ENCODE data around the gene TMC3. TPM values are rescaled to one million over a fixed set of nuclear protein-coding genes. Genes with fewer than 3 reads are reported as not detected.
A peak's percentile ranks its signal among the peaks of the same experiment; 100 is the strongest.

TMC3 gene
- total and polyA plus RNA-seq, 12 donors, result 0.03 to 0.08 (median 0.04) TPM; not detected in 9

DNA sequence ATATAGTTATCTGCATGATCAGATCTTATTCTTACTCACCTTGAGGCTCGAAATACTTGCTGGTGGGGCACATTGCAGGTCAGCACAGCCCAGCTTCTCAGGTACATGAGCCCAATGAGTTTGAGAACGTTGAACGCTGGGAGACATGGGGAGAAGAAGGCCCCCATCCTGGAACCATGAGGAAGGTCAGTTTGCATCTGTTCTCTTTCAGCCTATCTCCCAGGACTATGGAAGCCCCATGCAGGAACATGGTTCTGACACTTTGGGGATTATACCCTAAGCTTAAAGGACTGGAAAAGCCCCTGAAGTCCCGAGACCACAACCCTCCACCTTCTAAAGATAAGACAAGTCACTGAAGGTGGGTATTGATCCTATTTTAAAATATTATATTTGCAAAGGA, 32.7 kb downstream of the TMC3 start:
- no peak overlapping the region for H3K27ac ChIP-seq
- H3K4me1 ChIP-seq (replicated peaks in 1 of 2), result peaks cover 0 to 18% of the 10 kb centered on the region in 2 donors
- no peaks in the 10 kb centered on the region for H3K9me3 ChIP-seq (replicated peaks in 1 of 3)
- TF ChIP-seq POLR2A (IDR thresholded peaks at IDR 0.05) (no peak), CTCF (IDR thresholded peaks at IDR 0.05) (no peak)
- 85 to 89% (median 86%) methylated on average over 4 of the region's 4 CpGs for WGBS, 4 donors
- H3K4me3 ChIP-seq, result no peak overlapping the region
- DNase-seq, result no peak
- no peaks in the 10 kb centered on the region for H3K36me3 ChIP-seq (replicated peaks in 1 of 2)
- no peaks in the 10 kb centered on the region for H3K27me3 ChIP-seq
- intact Hi-C loops (cut with DNase I), result no loop called here

DNA sequence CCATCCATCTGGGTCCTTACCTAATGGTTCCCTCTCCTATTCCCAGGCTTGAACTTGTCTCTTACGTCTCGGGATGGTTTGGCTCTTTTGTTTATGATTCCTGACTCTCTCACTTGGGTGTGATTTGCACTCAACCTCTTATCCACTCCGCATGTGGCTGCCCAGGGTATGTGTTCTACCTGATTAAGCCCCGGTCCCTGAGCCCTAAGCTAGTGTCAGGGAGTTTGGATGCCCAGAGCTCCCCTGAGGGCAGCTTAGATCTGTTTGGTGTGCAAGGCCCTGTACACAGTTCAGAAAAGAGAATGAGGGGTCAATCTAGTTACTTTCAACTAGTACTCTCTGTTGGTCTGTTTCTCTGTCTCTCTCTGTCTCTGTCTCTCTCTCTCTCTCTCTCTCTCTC, 34.2 kb downstream of the TMC3 start:
- Histone ChIP-seq H3K36me3 (replicated peaks in 1 of 2) (no peaks in the 10 kb centered on the region), H3K4me3 (no peak overlapping the region), H3K9me3 (replicated peaks in 1 of 3) (no peaks in the 10 kb centered on the region), H3K27me3 (no peaks in the 10 kb centered on the region), H3K27ac (no peak overlapping the region), H3K4me1 (replicated peaks in 1 of 2) (peaks cover 0 to 18% of the 10 kb centered on the region in 2 donors)
- TF ChIP-seq CTCF (IDR thresholded peaks at IDR 0.05), result no peak
- TF ChIP-seq POLR2A (IDR thresholded peaks at IDR 0.05), result no peak
- no peak for DNase-seq
- intact Hi-C loops (cut with DNase I), result loop anchor here in 1 of 2 donors (10.0 kb wide), 1 partner anchor 235 kb away; no protein-coding TSS in a partner anchor
- 70 to 79% (median 73%) methylated on average over 4 of the region's 4 CpGs for WGBS, 4 donors

GRCh38 chr15:81339321-81339720, 34.7 kb downstream of the TMC3 start:
- H3K9me3 ChIP-seq (replicated peaks in 1 of 3), result no peaks in the 10 kb centered on the region
- intact Hi-C loops (cut with DNase I), result loop anchor here in 1 of 2 donors (10.0 kb wide), 1 partner anchor 235 kb away; no protein-coding TSS in a partner anchor
- H3K27ac ChIP-seq, result no peak overlapping the region
- WGBS, 4 donors, result 79 to 86% (median 81%) methylated on average over 5 of the region's 5 CpGs
- no peak for TF ChIP-seq POLR2A (IDR thresholded peaks at IDR 0.05)
- no peak for TF ChIP-seq CTCF (IDR thresholded peaks at IDR 0.05)
- DNase-seq, result no peak
- peaks cover 0 to 18% of the 10 kb centered on the region in 2 donors for H3K4me1 ChIP-seq (replicated peaks in 1 of 2)
- no peak overlapping the region for H3K4me3 ChIP-seq
- no peaks in the 10 kb centered on the region for H3K36me3 ChIP-seq (replicated peaks in 1 of 2)
- no peaks in the 10 kb centered on the region for H3K27me3 ChIP-seq

GRCh38 chr15:81338170-81339007, 35.6 kb downstream of the TMC3 start:
- H3K27me3 ChIP-seq, result no peaks in the 10 kb centered on the region
- intact Hi-C loops (cut with DNase I), result loop anchor here in 1 of 2 donors (10.0 kb wide), 1 partner anchor 234 kb away; no protein-coding TSS in a partner anchor
- H3K36me3 ChIP-seq (replicated peaks in 1 of 2), result no peaks in the 10 kb centered on the region
- peak; percentile 61 to 87 (median 76) for DNase-seq
- no peaks in the 10 kb centered on the region for H3K9me3 ChIP-seq (replicated peaks in 1 of 3)
- WGBS, 4 donors, result 12 to 18% (median 15%) methylated on average over 8 of the region's 8 CpGs
- no peak for TF ChIP-seq POLR2A (IDR thresholded peaks at IDR 0.05)
- no peak for TF ChIP-seq CTCF (IDR thresholded peaks at IDR 0.05)
- peak overlapping the region in 4 of 5 donors; percentile 43 to 87 (median 61) for H3K27ac ChIP-seq
- no peak overlapping the region for H3K4me3 ChIP-seq
- H3K4me1 ChIP-seq (replicated peaks in 1 of 2), result peaks cover 0 to 18% of the 10 kb centered on the region in 2 donors

Data from adrenal gland (tissue), 12 donors.